Naive thymus-derived CD4-positive, alpha-beta T cell (primary cell): ENCODE data around the gene ELMO1. TPM values are rescaled to one million over a fixed set of nuclear protein-coding genes. Genes with fewer than 3 reads are reported as not detected.

Experiments
- ATAC-seq: fragments of 150-1000 bp; cut with Tn5 transposase; 2 replicates; pipeline ENCODE4 v1.10.0; 2021; ENCODE audit warnings: mild to moderate bottlenecking, moderate library complexity
- CTCF ChIA-PET: fragments of 350-600 bp; sonication (Branson Sonifier 250); formaldehyde crosslinking; loops from one replicate; lab custom pipeline; 2021; ENCODE audit warnings: antibody characterized with exemption; lab: Charles Lee
- POLR2A ChIA-PET: fragments of 350-600 bp; sonication (Branson Sonifier 250); formaldehyde crosslinking; loops from one replicate; lab custom pipeline; 2021; ENCODE audit warnings: antibody characterized with exemption, inconsistent platforms; lab: Charles Lee
- DNase-seq, 9 donors: peaks; one replicate each; pipeline versions ENCODE4 v3.0.0 to v3.0.0-alpha.2; 2020 to 2022; ENCODE audit warnings: mixed read lengths in 1 of 9
- H3K27ac ChIP-seq: one replicate; pipeline ENCODE4 v1.7.0; 2013; ENCODE audit warnings: mild to moderate bottlenecking, low read depth, low read length, moderate library complexity
- H3K27me3 ChIP-seq, 2 donors: one replicate each; pipeline ENCODE4 v1.7.0; 2013; ENCODE audit warnings: low read length in 2 of 2, mild to moderate bottlenecking in 2 of 2, moderate library complexity in 2 of 2; ENCODE audit not compliant: control insufficient read depth in 2 of 2, insufficient read depth in 2 of 2
- H3K36me3 ChIP-seq, 3 experiments: 1 replicate in 2 of 3; 2 replicates in 1 of 3; pipeline ENCODE4 v1.7.0; 2013; ENCODE audit warnings: low read length in 3 of 3, mild to moderate bottlenecking in 3 of 3, moderate library complexity in 1 of 3; ENCODE audit not compliant: insufficient read depth in 3 of 3, control insufficient read depth in 2 of 3
- H3K4me1 ChIP-seq, 2 donors: one replicate each; pipeline ENCODE4 v1.7.0; 2013; ENCODE audit warnings: low read length in 2 of 2, mild to moderate bottlenecking in 2 of 2, moderate library complexity in 1 of 2; ENCODE audit not compliant: control insufficient read depth in 2 of 2, insufficient read depth in 2 of 2
- H3K4me3 ChIP-seq: 2 replicates; pipeline ENCODE4 v1.7.0; 2013; ENCODE audit warnings: mild to moderate bottlenecking, low read length
- H3K9me3 ChIP-seq, 3 experiments: 1 replicate in 2 of 3; 2 replicates in 1 of 3; pipeline ENCODE4 v1.7.0; 2013; ENCODE audit warnings: low read length in 3 of 3; ENCODE audit not compliant: control insufficient read depth in 2 of 3
- H3K27ac Mint-ChIP-seq, 9 donors: one replicate each; pipeline ENCODE4 v1.8.0; 2020 to 2022; ENCODE audit warnings: mixed read lengths in 9 of 9, mild to moderate bottlenecking in 8 of 9, moderate library complexity in 5 of 9, inconsistent platforms in 2 of 9
- H3K27me3 Mint-ChIP-seq, 5 donors: one replicate each; pipeline ENCODE4 v1.8.0; 2021 to 2022; ENCODE audit warnings: mixed read lengths in 5 of 5, mild to moderate bottlenecking in 1 of 5
- H3K36me3 Mint-ChIP-seq, 5 donors: one replicate each; pipeline ENCODE4 v1.8.0; 2020 to 2022; ENCODE audit warnings: mixed read lengths in 5 of 5, mild to moderate bottlenecking in 3 of 5, inconsistent platforms in 1 of 5
- H3K4me1 Mint-ChIP-seq, 7 donors: one replicate each; pipeline ENCODE4 v1.8.0; 2020 to 2022; ENCODE audit warnings: mixed read lengths in 7 of 7, mild to moderate bottlenecking in 3 of 7, inconsistent platforms in 1 of 7
- H3K4me3 Mint-ChIP-seq, 10 donors: one replicate each; pipeline ENCODE4 v1.8.0; 2020 to 2022; ENCODE audit warnings: mild to moderate bottlenecking in 10 of 10, mixed read lengths in 10 of 10, moderate library complexity in 6 of 10, inconsistent platforms in 2 of 10
- H3K9me3 Mint-ChIP-seq, 11 donors: one replicate each; pipeline ENCODE4 v1.8.0; 2020 to 2022; ENCODE audit warnings: mixed read lengths in 11 of 11, mild to moderate bottlenecking in 4 of 11, inconsistent platforms in 1 of 11, moderate library complexity in 1 of 11
- intact Hi-C, 2 donors: fragments of 100-400 bp; cut with micrococcal nuclease; formaldehyde crosslinking; loops; one replicate each; pipeline ENCODE4 v1.15.1; 2023
- polyA plus RNA-seq, 2 donors: library from polyadenylated mRNA; unstranded; fragments of 300-500 nt; fragmentation: Illumina TruSeq; gene quantifications; one replicate each; pipeline ENCODE4 v1.2.3, GENCODE V29; 2021
- total RNA-seq, 6 experiments: library from RNA in 5 of 6; stranded (reverse) in 5 of 6; gene quantifications; 1 replicate in 5 of 6; 2 replicates in 1 of 6; pipeline ENCODE4 v1.2.3 and lab custom pipeline; 2021 to 2026

ELMO1 gene
- total and polyA plus RNA-seq, 7 experiments from 2014 or later = 63.6 to 160 (median 124) TPM

DNA sequence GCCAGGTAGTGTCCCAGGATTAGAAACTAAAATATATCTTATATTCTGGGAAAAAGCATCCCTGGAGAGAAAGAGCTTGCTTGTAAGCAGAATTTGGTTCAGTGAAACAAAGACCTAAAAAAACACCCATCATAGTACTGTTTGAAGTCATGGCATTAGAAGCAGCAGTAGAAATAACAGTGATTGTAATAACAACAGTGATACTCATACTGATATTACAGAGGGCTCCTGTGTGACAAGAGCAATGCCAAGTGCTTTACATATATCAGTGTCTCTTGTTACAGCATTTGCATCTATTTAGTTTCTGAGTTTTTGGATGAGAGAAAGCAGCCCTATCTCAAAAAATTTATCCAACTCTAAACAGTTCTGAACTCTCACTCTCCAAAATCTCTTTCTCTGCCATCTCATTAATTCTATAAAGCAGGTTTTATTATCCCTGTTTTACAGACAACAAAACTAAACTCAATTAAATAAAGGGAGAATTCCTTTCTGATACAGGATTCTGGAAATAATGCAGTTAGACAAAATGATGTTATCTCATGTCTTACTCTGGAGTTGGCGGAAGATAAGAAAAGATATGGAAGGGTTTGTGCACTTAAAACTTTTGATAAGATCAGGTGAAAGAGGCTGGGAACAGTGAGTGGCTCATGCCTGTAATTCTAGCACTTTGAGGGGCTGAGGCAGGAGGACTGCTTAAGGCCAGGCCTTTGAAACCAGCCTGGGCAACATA is 577.9 kb downstream of the ELMO1 start:
- Mint-ChIP-seq H3K27me3 (no peaks in the 10 kb centered on the region), H3K36me3 (peaks cover 29 to 94% (median 78%) of the 10 kb centered on the region in 5 donors), H3K4me1 (peaks cover 0 to 33% (median 8%) of the 10 kb centered on the region in 7 donors), H3K4me3 (no peak overlapping the region), H3K27ac (peak overlapping the region in 4 of 9 donors; percentile 2 to 66 (median 11)), H3K9me3 (peaks cover 0 to 7% (median 0%) of the 10 kb centered on the region in 11 donors)
- intact Hi-C loops = loop anchor here in 1 of 2 donors (10.0 kb wide), 1 partner anchor 386 kb away; no protein-coding TSS in a partner anchor
- POLR2A ChIA-PET = no interaction called here
- Histone ChIP-seq H3K27ac (no peak overlapping the region), H3K27me3 (no peaks in the 10 kb centered on the region), H3K4me3 (no peak overlapping the region), H3K4me1 (peaks cover 0 to 8% of the 10 kb centered on the region in 2 donors), H3K9me3 (no peaks in the 10 kb centered on the region), H3K36me3 (peaks cover 0 to 80% (median 10%) of the 10 kb centered on the region in 3 experiments)
- DNase-seq = no peak
- no peak for ATAC-seq
- CTCF ChIA-PET = no interaction called here

DNA sequence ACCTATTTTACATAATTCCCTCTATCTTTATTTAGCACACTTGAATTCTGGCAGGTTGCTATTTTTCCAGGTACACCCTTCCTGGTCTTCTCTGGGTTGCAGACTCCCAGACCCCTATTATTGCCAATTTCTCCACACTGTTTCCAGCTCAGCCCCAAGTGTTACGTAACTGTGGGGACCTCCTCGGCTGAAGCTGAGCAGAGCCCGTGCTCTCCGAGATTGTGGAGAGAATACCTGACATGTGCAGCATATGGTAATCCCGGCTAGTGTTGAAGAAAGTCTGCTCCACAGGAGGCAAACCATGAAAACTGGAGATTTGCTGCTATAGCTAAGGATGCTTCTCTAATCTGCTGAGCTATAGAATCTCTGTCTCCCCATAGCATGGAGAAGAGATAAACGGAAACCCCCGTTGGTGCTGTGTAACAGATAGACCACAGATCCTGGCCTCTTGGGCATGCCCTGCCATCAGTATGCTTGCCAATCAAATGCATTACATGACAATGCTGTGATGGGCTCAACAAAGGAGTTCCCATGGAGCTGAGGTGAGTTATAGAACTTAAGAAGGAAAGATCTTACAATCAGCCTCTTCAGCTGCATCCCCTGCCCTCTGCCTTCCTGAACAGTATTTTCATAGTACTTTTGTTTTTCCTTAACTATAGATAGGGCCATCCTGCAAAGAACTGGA is 579.8 kb downstream of the ELMO1 start:
- H3K27ac ChIP-seq = no peak overlapping the region
- no peak for ATAC-seq
- ChIA-PET POLR2A (interaction anchor here (0.5 kb wide), 1 partner anchor 154 kb away, joined by 3 read pairs; no protein-coding TSS in a partner anchor), CTCF (no interaction called here)
- Mint-ChIP-seq H3K9me3 (peaks cover 0 to 4% (median 0%) of the 10 kb centered on the region in 11 donors), H3K27ac (peak overlapping the region in 3 of 9 donors; percentile 40 to 80 (median 46)), H3K36me3 (peaks cover 40 to 97% (median 85%) of the 10 kb centered on the region in 5 donors), H3K4me1 (peaks cover 0 to 47% (median 9%) of the 10 kb centered on the region in 7 donors), H3K27me3 (no peaks in the 10 kb centered on the region), H3K4me3 (no peak overlapping the region)
- no peak overlapping the region for H3K4me3 ChIP-seq
- DNase-seq = no peak
- intact Hi-C loops = no loop called here
- H3K9me3 ChIP-seq = no peaks in the 10 kb centered on the region
- H3K27me3 ChIP-seq = no peaks in the 10 kb centered on the region
- H3K36me3 ChIP-seq = peaks cover 0 to 82% (median 6%) of the 10 kb centered on the region in 3 experiments
- peaks cover 0 to 27% of the 10 kb centered on the region in 2 donors for H3K4me1 ChIP-seq

DNA sequence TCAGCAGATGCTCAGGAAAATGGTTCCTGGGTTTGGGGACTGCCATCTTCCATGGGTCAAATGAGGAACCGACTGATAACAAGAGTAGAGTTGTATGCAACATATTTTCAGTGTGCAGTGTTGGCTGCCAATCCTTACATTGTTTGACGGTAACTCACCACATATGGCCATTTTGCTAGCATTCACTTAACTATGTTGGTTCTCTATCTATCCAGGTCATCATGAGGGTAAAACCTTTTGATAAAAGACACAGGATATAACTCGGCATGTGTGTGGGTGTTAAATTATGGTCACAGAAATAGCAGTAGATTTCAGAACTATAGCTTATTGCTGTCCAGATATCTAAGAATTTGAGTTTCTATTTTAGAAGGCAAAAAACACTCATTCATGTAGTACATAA is 583.6 kb downstream of the ELMO1 start:
- no peaks in the 10 kb centered on the region for H3K27me3 Mint-ChIP-seq
- H3K36me3 Mint-ChIP-seq = peaks cover 53 to 97% (median 90%) of the 10 kb centered on the region in 5 donors
- intact Hi-C loops = no loop called here
- ChIA-PET POLR2A (interaction anchor here (0.6 to 1.0 kb wide), 2 partner anchors 391 to 634 kb away, joined by 3 read pairs; no protein-coding TSS in a partner anchor), CTCF (no interaction called here)
- no peaks in the 10 kb centered on the region for H3K27me3 ChIP-seq
- H3K4me1 ChIP-seq = peaks cover 0 to 29% of the 10 kb centered on the region in 2 donors
- no peak overlapping the region for H3K27ac ChIP-seq
- H3K36me3 ChIP-seq = peaks cover 0 to 77% (median 8%) of the 10 kb centered on the region in 3 experiments
- no peak overlapping the region for H3K4me3 ChIP-seq
- peak; percentile 52 for ATAC-seq
- peaks cover 0 to 52% (median 5%) of the 10 kb centered on the region in 7 donors for H3K4me1 Mint-ChIP-seq
- peak overlapping the region in 8 of 9 donors; percentile 3 to 78 (median 44) for H3K27ac Mint-ChIP-seq
- no peaks in the 10 kb centered on the region for H3K9me3 Mint-ChIP-seq
- no peak overlapping the region for H3K4me3 Mint-ChIP-seq
- H3K9me3 ChIP-seq = no peaks in the 10 kb centered on the region
- DNase-seq = no peak

DNA sequence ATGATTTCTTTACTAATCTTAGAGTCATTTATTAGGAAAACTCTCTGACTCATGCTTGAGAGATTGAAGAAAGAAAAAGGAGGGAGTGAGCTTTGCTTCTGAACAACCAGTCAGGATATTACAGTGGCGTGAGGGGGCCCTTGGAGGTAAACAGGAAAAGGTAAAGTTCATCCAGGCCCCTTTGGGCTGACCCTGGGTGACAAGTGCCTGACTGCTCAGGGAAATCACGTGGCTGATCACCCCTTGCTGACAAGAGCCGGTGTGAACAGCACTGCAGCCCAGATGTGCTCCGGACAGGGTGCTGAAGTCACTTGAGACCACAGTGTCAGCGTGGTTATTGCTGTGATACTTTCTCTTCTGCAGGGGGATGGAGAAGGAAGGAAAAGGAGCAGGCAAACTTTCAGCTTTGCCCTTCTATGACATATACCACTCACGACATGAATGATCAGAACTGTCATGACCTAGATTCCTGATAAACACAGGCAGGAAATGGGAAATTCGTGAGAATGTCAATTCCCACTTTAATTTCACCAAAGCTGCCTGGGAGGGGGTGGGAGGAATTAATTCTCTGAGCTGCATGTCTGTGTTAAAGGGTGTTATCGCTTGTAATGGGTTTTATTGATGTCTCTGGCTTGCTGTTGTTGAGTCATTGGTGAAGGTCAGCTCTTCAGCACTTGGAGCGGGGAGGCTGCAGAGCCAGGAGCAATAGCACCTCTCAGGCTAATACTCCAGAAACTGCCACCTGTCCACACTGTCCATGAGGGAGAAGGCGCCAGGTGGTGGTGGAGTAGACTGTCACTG is 584.6 kb downstream of the ELMO1 start:
- H3K9me3 ChIP-seq = no peaks in the 10 kb centered on the region

DNA sequence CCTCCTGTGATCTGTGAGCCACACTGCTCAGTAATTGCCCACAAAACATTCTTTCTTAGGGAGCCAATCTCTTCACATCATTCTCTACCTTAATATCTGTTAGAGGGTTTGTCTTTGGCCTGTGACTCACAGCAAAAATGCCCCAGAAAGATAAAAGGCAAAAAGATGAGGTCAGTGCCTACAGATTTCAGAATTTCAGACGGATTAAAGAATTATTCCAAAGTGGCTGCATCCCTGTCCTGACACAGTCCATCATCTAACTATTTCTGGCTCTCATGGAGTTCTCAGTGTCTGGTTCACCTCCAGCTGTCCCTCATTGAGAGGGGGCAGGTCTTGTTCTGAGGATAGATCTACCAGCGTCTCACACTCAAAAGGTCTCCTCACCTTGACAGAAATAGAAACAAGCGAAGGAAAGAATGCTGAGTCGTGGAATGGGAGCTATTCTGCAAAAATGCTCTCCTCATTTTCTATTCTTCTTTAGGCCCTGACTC is 585.8 kb downstream of the ELMO1 start:
- Mint-ChIP-seq H3K27me3 (no peaks in the 10 kb centered on the region), H3K36me3 (peaks cover 64 to 99% (median 95%) of the 10 kb centered on the region in 5 donors), H3K4me3 (no peak overlapping the region), H3K27ac (peak overlapping the region in 1 of 9 donors; percentile 22), H3K4me1 (peaks cover 0 to 46% (median 5%) of the 10 kb centered on the region in 7 donors), H3K9me3 (peaks cover 0 to 5% (median 0%) of the 10 kb centered on the region in 11 donors)
- Histone ChIP-seq H3K4me1 (peaks cover 0 to 29% of the 10 kb centered on the region in 2 donors), H3K27ac (no peak overlapping the region), H3K9me3 (no peaks in the 10 kb centered on the region), H3K36me3 (peaks cover 0 to 70% (median 4%) of the 10 kb centered on the region in 3 experiments), H3K27me3 (no peaks in the 10 kb centered on the region), H3K4me3 (no peak overlapping the region)
- DNase-seq (no peak), ATAC-seq (no peak)
- ChIA-PET POLR2A (no interaction called here), CTCF (no interaction called here)
- intact Hi-C loops = no loop called here

More for the DNA sequence above, 584.6 kb downstream of the ELMO1 start:
- H3K4me1 ChIP-seq = peaks cover 0 to 29% of the 10 kb centered on the region in 2 donors
- Mint-ChIP-seq H3K36me3 (peaks cover 56 to 97% (median 88%) of the 10 kb centered on the region in 5 donors), H3K4me3 (peak overlapping the region in 1 of 10 donors; percentile 33), H3K27ac (peak overlapping the region; percentile 3 to 78 (median 51)), H3K4me1 (peaks cover 0 to 50% (median 5%) of the 10 kb centered on the region in 7 donors), H3K27me3 (no peaks in the 10 kb centered on the region), H3K9me3 (peaks cover 0 to 3% (median 0%) of the 10 kb centered on the region in 11 donors)
- intact Hi-C loops = no loop called here
- H3K27me3 ChIP-seq = no peaks in the 10 kb centered on the region
- POLR2A ChIA-PET = no interaction called here
- ATAC-seq = peak; percentile 78
- peaks cover 0 to 69% (median 4%) of the 10 kb centered on the region in 3 experiments for H3K36me3 ChIP-seq
- H3K4me3 ChIP-seq = no peak overlapping the region
- DNase-seq = no peak
- CTCF ChIA-PET = no interaction called here
- no peak overlapping the region for H3K27ac ChIP-seq

DNA sequence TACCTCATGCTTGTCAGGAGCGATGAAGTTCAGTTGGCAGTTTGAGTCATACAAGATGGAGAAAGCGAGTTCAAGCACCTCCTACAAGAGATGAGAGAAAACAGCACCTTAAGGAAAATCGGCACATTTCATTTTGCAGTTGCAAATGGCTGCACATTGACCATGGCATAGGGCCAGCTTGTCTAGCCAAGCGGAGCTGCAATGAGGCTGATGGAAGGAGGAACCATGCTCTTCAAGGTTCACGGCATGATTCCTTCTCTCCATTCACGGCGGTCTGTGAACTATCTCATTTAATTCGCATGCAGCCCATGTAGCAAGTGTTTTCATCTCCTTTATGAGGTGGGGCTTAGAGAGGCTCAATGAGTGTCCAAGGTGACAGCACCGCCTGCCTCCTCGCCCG is 587.0 kb downstream of the ELMO1 start:
- Histone ChIP-seq H3K4me3 (no peak overlapping the region), H3K9me3 (no peaks in the 10 kb centered on the region), H3K27me3 (no peaks in the 10 kb centered on the region), H3K36me3 (peaks cover 0 to 77% (median 4%) of the 10 kb centered on the region in 3 experiments), H3K27ac (no peak overlapping the region), H3K4me1 (peaks cover 0 to 23% of the 10 kb centered on the region in 2 donors)
- intact Hi-C loops = no loop called here
- CTCF ChIA-PET = no interaction called here
- H3K27ac Mint-ChIP-seq = peak overlapping the region in 3 of 9 donors; percentile 21 to 54 (median 32)
- POLR2A ChIA-PET = no interaction called here
- ATAC-seq = no peak
- H3K9me3 Mint-ChIP-seq = peaks cover 0 to 5% (median 0%) of the 10 kb centered on the region in 11 donors
- no peak overlapping the region for H3K4me3 Mint-ChIP-seq
- peaks cover 54 to 98% (median 92%) of the 10 kb centered on the region in 5 donors for H3K36me3 Mint-ChIP-seq
- DNase-seq = no peak
- H3K4me1 Mint-ChIP-seq = peaks cover 0 to 35% (median 5%) of the 10 kb centered on the region in 7 donors
- no peaks in the 10 kb centered on the region for H3K27me3 Mint-ChIP-seq
